Measurements from ENCODE around the gene ITK. TPM values are rescaled to one million over a fixed set of nuclear protein-coding genes. Genes with fewer than 3 reads are reported as not detected.

The ITK gene
- total and polyA plus RNA-seq, 2 experiments from 2014 or later = 0.08 TPM; not detected in 1

DNA sequence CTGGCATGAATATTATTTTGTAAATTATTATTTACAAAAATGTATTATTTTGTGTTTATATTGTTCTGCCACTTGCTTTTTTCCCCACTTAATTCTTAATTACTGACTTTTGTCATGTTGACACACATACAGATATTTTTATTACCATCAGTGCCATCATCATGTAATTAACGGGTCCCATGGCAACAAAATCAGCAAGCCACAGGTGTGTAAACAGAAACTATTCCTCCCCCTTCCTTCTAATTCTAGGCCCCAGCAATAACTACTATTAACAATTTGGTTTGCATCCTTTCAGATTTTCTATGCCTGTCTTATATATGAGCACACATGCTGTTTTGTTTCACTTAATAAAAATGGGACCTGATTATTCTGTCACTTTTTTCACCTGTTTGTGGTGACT lies 114.6 kb downstream of the ITK start:
- Histone ChIP-seq H3K4me3 (no peak overlapping the region), H3K9me2 (ENCODE audit: insufficient read depth) (no peaks in the 10 kb centered on the region), H3K36me3 (ENCODE audit: insufficient read depth) (no peaks in the 10 kb centered on the region; the same call in 1 of the 2 replicates), H3K79me2 (replicated peaks; ENCODE audit: insufficient read depth) (no peaks in the 10 kb centered on the region), H4K20me1 (replicated peaks; ENCODE audit: insufficient read depth) (peaks cover 10% of the 10 kb centered on the region; the same call in 1 of the 2 replicates), H3K27ac (ENCODE audit: low read depth) (no peak overlapping the region), H3K27me3 (ENCODE audit: insufficient read depth) (no peaks in the 10 kb centered on the region), H2AFZ (no peak overlapping the region), H3F3A (replicated peaks; ENCODE audit: low read depth) (no peaks in the 10 kb centered on the region), H3K4me1 (ENCODE audit: insufficient read depth) (no peaks in the 10 kb centered on the region), H3K4me2 (no peak overlapping the region)
- Mint-ChIP-seq H3K27me3 (ENCODE audit: insufficient read depth, low read depth, poor library complexity) (peaks cover 3% of the 10 kb centered on the region), H3K4me3 (no peak overlapping the region), H3K36me3 (ENCODE audit: low read depth) (peaks cover 35% of the 10 kb centered on the region), H3K27ac (no peak overlapping the region), H3K9me3 (no peaks in the 10 kb centered on the region), H3K4me1 (no peaks in the 10 kb centered on the region)
- DNase-seq (ENCODE audit: low spot score) (no peak), ATAC-seq (no peak)
- no peak for TF ChIP-seq CTCF (conservative IDR thresholded peaks at IDR 0.05; ENCODE audit: low read depth in 2 of 2)
- TF ChIP-seq JUNB (IDR thresholded peaks at IDR 0.05; ENCODE audit: unreplicated experiment) = no peak
- no peak for TF ChIP-seq STAT1 (IDR thresholded peaks at IDR 0.05; ENCODE audit: unreplicated experiment)
- TF ChIP-seq, protein P1, sequence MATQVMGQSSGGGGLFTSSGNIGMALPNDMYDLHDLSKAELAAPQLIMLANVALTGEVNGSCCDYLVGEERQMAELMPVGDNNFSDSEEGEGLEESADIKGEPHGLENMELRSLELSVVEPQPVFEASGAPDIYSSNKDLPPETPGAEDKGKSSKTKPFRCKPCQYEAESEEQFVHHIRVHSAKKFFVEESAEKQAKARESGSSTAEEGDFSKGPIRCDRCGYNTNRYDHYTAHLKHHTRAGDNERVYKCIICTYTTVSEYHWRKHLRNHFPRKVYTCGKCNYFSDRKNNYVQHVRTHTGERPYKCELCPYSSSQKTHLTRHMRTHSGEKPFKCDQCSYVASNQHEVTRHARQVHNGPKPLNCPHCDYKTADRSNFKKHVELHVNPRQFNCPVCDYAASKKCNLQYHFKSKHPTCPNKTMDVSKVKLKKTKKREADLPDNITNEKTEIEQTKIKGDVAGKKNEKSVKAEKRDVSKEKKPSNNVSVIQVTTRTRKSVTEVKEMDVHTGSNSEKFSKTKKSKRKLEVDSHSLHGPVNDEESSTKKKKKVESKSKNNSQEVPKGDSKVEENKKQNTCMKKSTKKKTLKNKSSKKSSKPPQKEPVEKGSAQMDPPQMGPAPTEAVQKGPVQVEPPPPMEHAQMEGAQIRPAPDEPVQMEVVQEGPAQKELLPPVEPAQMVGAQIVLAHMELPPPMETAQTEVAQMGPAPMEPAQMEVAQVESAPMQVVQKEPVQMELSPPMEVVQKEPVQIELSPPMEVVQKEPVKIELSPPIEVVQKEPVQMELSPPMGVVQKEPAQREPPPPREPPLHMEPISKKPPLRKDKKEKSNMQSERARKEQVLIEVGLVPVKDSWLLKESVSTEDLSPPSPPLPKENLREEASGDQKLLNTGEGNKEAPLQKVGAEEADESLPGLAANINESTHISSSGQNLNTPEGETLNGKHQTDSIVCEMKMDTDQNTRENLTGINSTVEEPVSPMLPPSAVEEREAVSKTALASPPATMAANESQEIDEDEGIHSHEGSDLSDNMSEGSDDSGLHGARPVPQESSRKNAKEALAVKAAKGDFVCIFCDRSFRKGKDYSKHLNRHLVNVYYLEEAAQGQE (IDR thresholded peaks at IDR 0.05; ENCODE audit: unreplicated experiment) = no peak
- no peak for TF ChIP-seq EZH2phosphoT487 (IDR thresholded peaks at IDR 0.05; ENCODE audit: unreplicated experiment)
- TF ChIP-seq, protein P2, sequence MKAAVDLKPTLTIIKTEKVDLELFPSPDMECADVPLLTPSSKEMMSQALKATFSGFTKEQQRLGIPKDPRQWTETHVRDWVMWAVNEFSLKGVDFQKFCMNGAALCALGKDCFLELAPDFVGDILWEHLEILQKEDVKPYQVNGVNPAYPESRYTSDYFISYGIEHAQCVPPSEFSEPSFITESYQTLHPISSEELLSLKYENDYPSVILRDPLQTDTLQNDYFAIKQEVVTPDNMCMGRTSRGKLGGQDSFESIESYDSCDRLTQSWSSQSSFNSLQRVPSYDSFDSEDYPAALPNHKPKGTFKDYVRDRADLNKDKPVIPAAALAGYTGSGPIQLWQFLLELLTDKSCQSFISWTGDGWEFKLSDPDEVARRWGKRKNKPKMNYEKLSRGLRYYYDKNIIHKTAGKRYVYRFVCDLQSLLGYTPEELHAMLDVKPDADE (IDR thresholded peaks at IDR 0.05) = no peak
- no peak for TF ChIP-seq EZH2 (IDR thresholded peaks at IDR 0.05; ENCODE audit: low read depth, unreplicated experiment)
- TF ChIP-seq ZNF462 (CRISPR knock-in tag; IDR thresholded peaks at IDR 0.05) = no peak
- no peak for TF ChIP-seq CREB1 (CRISPR knock-in tag; IDR thresholded peaks at IDR 0.05; ENCODE audit: low read depth)
- TF ChIP-seq POLR2AphosphoS5 (IDR thresholded peaks at IDR 0.05; ENCODE audit: low read depth) = no peak
- TF ChIP-seq ZNF114 (CRISPR knock-in tag; IDR thresholded peaks at IDR 0.05) = no peak
- TF ChIP-seq NANOG (IDR thresholded peaks at IDR 0.05; ENCODE audit: borderline replicate concordance) = no peak
